GM19035 (cell line): ENCODE data around the gene PLXNC1.

Experiments
- ATAC-seq: cut with Tn5 transposase; IDR thresholded peaks from one replicate; pipeline ENCODE4 v1.9.1; 2021; ENCODE audit not compliant: unreplicated experiment

PLXNC1 gene

DNA sequence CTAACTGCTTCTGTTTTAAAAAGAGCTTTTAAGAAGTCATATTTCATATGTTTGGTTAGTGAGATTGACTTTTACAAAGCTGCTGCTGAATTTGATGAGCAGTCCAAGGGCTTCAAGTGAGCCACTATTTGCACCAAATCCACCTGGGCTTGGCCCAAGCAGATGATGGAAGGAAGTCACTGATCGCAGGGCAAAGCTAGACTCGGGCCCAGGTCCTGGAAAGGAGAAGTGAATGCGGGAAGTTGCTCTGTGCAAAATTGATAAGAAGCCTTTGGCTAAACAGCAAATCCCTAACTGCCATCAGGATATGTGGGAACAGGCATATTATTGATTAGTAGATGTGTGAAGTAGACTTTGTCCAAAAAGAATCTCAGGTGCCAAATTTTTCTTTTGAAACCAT, 30.5 kb downstream of the PLXNC1 start:
- no peak for ATAC-seq

DNA sequence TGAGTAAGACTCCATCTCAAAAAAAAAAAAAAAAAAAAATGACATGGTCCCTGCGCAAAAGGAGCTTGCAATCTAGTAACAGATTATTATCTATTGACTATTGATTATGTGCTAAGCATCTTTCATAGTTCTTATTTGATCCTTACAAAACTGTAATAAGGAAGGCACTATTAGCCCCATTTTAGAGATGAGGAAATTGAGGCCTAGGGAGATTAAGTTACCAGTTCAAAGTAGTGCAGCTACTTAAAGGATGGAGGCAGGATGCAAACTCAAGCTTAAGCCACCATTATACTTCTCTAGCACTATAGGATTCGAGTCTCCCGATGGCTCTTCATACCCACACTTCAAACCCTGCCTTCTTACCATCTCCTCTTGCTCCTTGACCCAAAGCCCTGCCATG, 31.3 kb downstream of the PLXNC1 start:
- ATAC-seq: no peak

DNA sequence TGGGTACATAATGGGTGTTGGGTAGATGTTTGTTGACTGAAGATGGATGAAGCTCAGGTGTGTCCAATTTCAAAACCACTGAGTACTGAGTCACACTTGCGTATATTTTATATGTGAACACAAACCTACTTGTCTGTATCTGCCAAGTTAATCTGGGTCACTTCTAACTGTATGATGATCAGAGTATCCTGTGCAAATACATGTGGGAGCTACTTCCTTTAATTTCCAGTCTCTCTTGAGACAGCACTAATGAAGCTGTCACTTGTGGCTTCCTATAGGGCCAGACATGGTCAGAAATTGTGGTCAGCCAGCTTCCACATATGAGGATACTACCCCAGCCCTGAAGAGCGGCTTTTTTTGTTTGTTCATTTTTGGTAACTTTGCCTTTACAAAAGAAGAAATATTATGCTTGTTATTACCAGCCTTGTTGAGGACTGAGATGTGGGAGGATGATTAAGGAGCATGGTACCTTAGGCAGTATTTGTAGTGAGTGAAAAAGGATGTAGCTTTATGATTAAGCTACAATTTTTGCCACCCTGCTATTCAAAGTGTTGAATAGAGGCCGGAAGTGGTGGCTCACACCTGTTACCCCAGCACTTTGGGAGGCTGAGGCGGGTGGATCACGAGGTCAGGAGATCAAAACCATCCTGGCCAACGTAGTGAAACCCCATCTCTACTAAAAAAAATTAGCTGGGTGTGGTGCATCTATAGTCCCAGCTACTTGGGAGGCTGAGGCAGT, 32.4 kb downstream of the PLXNC1 start:
- no peak for ATAC-seq

DNA sequence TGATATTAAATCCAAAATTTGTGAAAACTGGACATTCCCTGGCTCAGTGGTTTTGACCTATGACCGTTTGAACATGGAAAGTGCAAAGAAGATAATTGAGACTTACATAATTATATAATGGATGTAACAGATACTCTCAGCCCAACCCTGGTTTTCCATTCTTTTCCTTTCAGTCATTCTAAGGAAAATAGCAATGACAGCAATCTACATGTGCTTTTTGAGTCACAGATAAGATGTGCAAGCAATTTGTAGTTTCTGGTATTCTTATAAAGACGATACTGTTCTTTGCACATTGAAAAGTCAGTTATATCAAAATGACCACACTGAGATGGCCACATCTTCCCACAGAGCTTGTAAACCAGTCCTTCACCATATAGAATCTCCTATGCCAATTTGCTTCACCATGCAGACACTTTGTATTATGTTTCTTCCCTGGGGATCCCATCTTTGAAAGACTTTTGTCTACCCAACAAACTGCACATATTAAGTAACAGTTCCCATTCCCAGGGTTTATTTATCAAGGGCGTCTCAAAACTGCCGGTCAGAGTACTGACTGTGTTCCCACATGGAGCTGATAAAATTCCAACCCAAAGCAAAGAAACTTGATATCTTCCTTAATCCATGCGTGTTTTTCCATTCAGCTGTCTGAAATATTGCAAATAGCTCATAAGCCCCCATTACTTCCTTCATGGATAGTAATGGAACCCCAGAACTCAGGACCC, 34.8 kb downstream of the PLXNC1 start:
- no peak for ATAC-seq

DNA sequence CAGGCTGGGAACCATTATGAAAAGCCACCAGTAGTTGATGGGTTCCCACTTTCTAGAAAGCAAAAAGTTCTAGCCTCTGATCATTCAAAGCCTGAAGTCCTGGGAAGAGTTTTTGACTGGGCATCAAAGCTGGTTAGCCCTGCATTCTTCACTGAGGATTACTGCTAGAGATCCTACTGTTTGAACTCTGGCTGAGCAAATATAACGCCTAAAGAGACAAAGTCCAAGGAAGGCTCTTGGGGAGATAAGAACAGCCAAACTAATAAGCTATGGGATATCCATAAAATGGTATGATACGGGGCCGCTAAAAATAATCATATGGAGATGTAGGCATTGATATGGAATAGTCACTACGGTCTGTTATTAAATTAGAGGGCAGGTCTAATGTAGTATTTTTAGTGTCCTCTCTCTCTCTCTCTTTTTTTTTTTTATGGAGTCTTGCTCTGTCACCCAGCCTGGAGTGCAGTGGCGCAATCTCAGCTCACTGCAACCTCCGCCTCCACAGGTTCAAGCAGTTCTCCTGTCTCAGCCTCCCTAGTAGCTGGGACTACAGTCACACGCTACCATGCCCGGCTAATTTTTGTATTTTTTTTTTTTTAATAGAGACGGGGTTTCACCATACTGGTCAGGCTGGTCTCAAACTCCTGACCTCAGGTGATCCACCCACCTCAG, 35.5 kb downstream of the PLXNC1 start:
- ATAC-seq: no peak

DNA sequence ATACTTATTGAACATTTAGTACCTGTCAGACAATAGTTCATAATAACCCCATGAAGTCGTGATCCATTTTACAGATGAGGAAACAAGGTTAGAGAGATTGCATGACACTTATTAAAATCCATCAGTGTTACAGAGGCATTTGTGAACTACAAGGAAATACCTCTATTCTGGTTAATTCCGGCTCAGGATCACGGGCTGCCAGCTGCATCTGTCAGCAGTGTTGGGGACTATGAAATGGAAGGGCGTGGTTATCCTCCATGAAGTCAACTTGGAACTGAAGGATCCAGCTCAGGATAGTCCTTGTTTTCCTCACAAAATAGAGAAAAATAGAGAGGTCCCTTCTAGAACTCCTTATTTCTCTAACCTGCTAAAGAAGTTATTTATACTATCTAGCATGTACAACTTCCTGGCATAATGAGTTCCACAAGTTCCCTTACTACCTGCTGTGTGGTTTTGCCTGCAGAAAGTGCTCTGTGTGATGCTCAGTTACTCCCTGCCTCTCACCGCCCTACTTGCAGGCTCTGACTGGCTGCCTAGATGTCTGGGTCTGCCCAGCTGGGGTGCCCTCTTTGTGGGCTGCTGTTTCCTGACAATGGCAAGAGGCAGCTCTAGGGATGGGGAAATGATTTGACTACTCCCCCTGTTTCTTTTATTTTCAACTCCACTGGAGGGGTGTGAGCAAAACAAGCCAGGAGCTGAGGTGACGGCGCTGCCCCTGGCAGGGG, 36.8 kb downstream of the PLXNC1 start:
- ATAC-seq: no peak

DNA sequence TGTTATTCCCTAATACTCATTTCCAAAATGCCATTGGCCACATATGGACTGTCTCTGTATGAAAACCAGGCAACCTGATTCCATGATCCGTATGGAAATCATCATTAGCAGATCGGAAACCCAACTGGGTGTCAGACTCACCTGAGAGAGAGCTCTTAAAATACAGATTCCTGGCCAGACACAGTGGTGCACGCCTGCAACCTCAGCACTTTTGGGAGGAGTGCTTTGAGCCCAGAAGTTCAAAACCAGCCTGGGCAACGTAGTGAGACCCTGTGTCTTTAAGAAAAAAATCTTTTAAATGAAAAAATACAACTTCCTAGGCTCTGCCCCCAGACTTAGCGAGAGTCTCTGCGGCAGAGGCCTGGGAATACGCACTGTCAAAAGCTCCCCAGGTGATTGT, 37.4 kb downstream of the PLXNC1 start:
- ATAC-seq: no peak

DNA sequence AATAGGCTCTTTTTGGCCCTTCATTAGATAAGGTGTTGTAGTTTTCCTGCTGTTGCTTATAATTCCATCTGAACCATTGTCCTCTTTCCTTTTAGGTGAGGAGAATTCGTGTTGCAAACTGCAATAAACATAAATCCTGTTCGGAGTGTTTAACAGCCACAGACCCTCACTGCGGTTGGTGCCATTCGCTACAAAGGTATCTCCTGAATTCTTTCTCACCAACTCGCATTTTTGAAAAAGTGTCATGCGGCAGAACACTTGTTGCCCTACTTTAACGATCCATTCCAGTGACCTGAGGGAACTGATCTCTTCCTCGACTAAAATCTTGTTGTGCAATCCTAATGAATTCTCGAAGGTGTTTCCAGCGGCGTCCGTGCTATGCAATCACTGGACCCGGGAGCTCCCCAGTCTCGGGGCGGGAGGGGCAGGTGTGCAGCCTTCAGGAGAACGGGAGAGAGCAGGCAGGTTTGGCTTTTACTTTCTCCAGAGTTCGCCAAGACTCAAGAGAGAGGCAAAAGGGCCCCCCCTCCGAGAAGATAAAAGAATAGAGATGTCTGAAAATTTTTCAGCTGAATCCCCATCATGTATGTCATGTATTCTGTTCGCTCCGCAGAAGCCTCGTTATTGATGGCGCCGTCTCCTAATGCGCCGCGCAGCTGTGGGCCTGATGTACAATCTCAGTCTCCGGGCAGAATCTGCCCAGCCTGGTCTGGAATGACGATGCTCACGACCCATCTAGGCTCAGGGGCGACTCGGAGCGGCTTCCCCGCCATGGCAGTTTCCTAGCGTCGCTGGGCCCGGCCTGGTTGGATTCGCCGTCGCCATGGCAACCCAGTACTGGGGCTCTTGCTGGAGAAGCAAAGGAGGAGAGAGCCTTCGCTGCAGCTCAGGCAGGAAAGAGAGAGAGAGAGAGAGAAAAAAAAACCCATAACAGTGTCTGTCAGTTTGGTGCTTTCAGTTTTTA, 38.2 kb downstream of the PLXNC1 start:
- no peak for ATAC-seq

DNA sequence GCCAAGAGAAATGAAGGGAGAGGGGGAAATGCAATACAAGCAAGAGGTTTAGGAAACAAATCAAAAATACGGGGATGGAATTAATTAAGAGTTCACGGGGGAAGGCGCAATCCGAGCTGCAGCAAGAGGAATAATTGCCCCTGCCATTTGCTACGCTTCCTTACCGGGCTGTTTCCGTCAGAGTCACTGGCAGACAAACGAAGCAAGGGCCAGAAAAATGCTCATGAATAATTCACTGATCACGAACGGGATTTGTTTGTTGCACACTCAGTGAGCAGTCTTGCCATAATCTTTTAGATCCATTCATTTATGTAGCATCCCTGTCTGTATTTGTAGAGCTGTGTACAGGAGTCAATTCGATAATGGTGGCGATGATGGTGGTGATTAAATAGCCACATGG, 39.0 kb downstream of the PLXNC1 start:
- ATAC-seq: no peak

DNA sequence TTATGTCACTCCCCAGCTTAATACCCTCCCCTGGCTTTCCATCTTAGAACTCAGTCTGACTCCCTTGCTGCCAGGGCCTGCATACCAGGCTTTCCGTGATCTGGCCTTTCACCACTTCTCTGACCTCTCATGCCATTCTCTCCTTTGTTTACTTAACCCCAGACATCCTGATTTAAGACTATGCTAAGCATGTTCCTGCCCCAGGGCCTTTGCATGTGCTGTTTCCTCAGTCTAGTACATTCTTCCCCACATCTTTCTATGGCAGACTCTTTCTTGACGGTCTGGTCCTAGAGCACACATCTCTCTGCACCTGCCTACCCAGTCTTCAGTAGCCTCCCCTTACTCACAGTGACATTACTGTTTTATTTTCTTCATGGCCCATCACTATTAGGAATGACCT, 42.2 kb downstream of the PLXNC1 start:
- no peak for ATAC-seq

DNA sequence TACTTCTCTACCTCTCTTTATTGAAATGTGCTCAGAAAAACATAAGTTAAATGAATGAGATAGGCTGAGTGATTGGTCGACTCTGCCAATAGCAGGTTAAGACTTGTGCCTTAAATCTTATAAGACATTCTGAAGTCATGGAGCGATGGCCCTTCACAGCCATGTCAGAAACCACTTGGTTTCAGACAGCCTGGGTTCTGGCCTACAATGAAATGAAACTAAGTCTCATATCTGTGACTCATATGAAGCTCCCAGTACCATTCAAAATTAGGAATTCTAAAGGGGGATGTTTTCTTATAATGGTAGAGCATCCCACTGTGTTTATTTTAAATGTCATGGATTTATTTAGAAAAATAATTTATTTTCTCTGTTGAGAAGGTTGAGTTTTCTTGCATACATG, 42.6 kb downstream of the PLXNC1 start:
- ATAC-seq: no peak

DNA sequence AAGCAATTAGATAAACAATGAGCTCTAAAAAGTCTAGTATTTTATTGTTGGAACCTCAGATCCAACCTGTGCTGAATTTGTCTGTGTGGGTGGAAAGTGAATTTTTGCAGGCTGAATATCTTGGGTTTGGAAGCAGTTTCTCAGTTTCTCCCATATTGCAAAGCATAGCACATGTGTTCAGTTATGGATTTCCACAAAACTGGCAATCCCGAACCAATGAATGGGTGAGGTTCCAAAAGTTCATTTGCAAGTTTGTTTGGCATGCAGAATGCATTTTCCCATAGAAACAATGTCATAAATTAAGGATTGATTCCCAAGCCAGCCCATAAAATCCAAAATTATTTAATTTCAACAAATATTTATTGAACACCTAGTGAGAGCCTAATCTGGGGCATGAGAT, 43.4 kb downstream of the PLXNC1 start:
- ATAC-seq: no peak

DNA sequence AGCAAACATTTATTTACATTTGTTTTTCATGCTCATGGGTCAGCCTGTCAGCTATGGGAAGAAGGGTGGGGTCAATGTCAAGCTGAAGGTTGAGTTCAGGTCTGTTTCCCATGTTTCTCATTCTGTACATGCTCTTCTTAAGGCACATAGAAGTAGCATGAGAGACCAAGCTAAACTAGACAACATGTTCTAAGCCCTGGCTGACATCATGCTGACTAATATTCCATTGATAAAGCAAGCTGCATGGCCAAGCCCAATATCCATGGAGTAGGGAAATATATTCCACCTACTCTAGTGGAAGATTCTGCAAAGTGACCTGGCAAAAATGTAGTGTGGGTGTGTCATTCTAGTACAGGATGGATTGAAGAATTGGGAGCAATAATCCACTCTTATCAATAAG, 44.1 kb downstream of the PLXNC1 start:
- no peak for ATAC-seq

DNA sequence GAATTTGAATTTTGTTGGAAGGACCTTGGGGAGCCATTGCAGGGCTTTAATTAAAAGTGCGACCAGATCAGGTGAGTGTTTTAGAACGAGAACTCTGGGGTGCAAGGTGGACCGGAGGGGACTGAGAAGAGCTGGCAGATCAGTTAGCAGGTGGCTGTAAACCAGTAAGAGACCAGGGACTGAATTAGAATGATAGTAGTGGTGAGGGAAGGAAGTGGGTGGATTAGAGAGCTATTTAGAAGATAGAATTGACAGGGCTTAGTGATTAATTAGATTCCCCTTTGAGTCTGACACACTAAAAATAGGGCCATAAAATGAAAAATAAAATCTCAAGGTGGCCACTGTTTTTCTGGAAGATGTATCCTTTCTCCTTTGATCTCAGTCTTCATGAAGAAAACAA, 44.8 kb downstream of the PLXNC1 start:
- no peak for ATAC-seq

DNA sequence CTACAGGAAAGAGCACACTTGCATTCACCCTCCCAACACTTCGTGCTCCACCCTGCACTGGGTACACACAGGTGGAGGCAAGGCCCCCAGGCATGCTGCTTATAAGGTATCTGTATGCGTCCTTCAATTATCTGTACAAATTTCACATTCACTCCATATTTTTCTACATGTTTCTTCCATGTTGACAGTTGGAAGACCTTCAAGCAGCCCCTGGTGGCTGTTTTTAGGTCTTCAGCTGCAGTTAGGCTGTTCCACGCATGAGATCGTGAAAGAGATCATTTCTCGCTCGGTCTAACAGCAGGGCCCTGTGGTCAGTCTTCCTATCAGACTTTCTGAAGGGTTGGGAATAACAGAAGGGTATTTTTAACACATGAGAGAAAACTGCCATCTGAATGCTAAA, 47.1 kb downstream of the PLXNC1 start:
- no peak for ATAC-seq

DNA sequence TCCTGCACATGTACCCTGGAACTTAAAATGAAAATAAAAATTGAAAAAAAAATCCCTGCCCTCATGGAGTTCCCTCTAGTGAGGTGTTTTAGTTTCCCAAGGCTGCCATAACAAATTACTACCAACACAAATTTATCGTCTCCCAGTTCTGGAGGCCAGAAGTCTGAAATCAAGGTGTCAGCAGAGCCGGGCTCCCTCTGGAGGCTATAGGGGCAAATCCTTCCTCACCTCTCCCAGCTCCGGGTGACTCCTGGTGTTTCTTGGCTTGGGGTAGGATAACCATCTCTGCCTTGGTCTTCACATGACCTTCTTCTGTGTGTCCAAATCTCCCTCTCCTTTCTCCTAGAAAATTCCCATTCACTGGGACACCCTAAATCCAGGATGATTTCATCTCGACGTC, 50.1 kb downstream of the PLXNC1 start:
- no peak for ATAC-seq

DNA sequence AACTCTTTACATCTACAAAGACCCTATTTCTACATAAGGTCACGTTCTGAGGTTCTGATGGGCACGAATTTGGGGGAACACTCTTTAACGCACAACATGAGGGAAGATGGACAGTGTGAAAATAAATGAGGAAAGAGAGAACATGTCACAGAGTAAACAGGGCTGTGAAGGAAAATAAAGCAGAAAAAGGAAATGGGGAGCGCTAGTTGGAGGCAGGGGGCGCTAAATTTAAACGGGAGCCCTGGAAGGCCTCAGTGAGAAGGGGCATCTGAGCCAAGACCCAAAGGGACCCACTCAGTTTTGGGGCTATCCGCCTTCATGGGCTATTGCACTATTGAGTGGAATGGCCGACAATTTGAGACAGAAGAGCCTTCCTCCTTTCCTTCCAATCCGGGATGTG, 50.5 kb downstream of the PLXNC1 start:
- ATAC-seq: no peak

DNA sequence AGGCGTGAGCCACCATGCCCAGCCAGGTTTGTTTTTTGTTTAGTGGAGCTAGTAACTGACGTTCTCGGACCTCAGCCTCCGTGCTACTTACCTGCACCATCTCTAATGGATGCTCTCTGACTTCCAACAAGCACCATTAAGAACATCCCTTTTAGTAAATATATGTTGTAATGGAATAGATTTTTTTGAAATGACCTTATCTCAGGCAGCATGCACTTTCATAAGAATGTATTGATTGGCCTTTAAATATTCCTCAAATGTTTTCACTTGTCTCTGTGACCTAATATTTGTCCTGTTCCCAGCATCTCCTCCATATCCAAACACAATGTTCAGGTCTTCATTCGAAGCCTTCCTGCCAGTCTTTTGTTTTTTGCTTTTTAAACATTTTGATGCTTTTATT, 51.7 kb downstream of the PLXNC1 start:
- ATAC-seq: no peak

DNA sequence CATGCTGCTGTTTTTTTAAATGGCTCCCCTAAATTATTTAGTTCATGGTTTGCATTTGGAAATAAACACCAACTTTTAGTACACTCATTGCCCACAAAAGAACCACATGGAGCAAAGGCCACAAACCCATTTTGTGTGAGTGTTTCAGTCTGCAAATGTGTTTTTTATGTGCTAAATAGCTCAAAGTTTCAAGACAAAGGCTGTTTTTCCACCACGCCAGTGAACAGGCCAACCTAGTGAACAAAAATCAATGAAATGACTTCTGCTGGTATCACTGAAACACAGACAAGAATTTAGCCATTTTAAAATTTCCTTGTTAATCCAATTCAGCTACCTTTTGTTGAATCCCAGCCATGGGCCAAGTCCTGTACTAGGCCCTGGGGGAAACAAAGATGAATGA, 52.3 kb downstream of the PLXNC1 start:
- ATAC-seq: no peak
